ENCODE results near the gene HCLS1. TPM values are rescaled to one million over a fixed set of nuclear protein-coding genes. Genes with fewer than 3 reads are reported as not detected.

HCLS1 gene
- total RNA-seq, 3 donors from 2014 or later (not counting 1 experiment from before 2014, with no cell fraction given): 331 to 356 (median 336) TPM

GRCh38 chr3:121665488-121665887 is 4.8 kb upstream of the HCLS1 start:
- peaks cover 56% of the 10 kb centered on the region for H3K36me3 ChIP-seq (ENCODE audit: control insufficient read depth, insufficient read depth, low read length)
- peaks cover 10 to 13% of the 10 kb centered on the region in 2 donors for H3K4me1 Mint-ChIP-seq
- no peaks in the 10 kb centered on the region for H3K27me3 Mint-ChIP-seq (ENCODE audit: low read depth in 2 of 2)
- H3K9me3 ChIP-seq (ENCODE audit: control insufficient read depth, insufficient read depth, low read length): no peaks in the 10 kb centered on the region
- H3K27me3 ChIP-seq (ENCODE audit: control insufficient read depth, insufficient read depth, low read length): no peaks in the 10 kb centered on the region
- no peak for ATAC-seq
- DNase-seq: no peak
- no peak for TF ChIP-seq CTCF (IDR thresholded peaks at IDR 0.05)
- WGBS (ENCODE audit: insufficient coverage): 92% methylated on average over 1 of the region's 2 CpGs
- H3K4me3 ChIP-seq (ENCODE audit: low read length): no peak overlapping the region
- H3K9me3 Mint-ChIP-seq: no peaks in the 10 kb centered on the region
- H3K4me1 ChIP-seq (ENCODE audit: control insufficient read depth, insufficient read depth, low read length): peaks cover 8% of the 10 kb centered on the region
- peaks cover 22% of the 10 kb centered on the region for H3K36me3 Mint-ChIP-seq
- intact Hi-C loops (cut with micrococcal nuclease): no loop called here
- no peak overlapping the region for H3K4me3 Mint-ChIP-seq
- no peak overlapping the region for H3K27ac Mint-ChIP-seq
- no peak overlapping the region for H3K27ac ChIP-seq (ENCODE audit: low read length)

- Mint-ChIP-seq H3K9me3 (no peaks in the 10 kb centered on the region), H3K36me3 (peaks cover 22% of the 10 kb centered on the region), H3K27ac (no peak overlapping the region), H3K4me3 (no peak overlapping the region), H3K27me3 (ENCODE audit: low read depth in 2 of 2) (no peaks in the 10 kb centered on the region), H3K4me1 (peaks cover 31 to 35% of the 10 kb centered on the region in 2 donors)
- Histone ChIP-seq H3K36me3 (ENCODE audit: control insufficient read depth, insufficient read depth, low read length) (peaks cover 49% of the 10 kb centered on the region), H3K4me1 (ENCODE audit: control insufficient read depth, insufficient read depth, low read length) (peaks cover 30% of the 10 kb centered on the region), H3K27me3 (ENCODE audit: control insufficient read depth, insufficient read depth, low read length) (no peaks in the 10 kb centered on the region), H3K4me3 (ENCODE audit: low read length) (no peak overlapping the region), H3K9me3 (ENCODE audit: control insufficient read depth, insufficient read depth, low read length) (no peaks in the 10 kb centered on the region), H3K27ac (ENCODE audit: low read length) (no peak overlapping the region)
- no peak for TF ChIP-seq CTCF (IDR thresholded peaks at IDR 0.05)
- intact Hi-C loops (cut with micrococcal nuclease): no loop called here
- no peak for ATAC-seq
- WGBS (ENCODE audit: insufficient coverage): 100% methylated on average over 1 of the region's 2 CpGs
- no peak for DNase-seq
These were observed 2.6 kb upstream of the HCLS1 start for GRCh38 chr3:121663171-121663847.

GRCh38 chr3:121662742-121663141 is 2.0 kb upstream of the HCLS1 start:
- intact Hi-C loops (cut with micrococcal nuclease): no loop called here
- no peak for DNase-seq
- peaks cover 49% of the 10 kb centered on the region for H3K36me3 ChIP-seq (ENCODE audit: control insufficient read depth, insufficient read depth, low read length)
- H3K4me1 ChIP-seq (ENCODE audit: control insufficient read depth, insufficient read depth, low read length): peaks cover 36% of the 10 kb centered on the region
- no peak overlapping the region for H3K27ac ChIP-seq (ENCODE audit: low read length)
- no peaks in the 10 kb centered on the region for H3K9me3 Mint-ChIP-seq
- no peak overlapping the region for H3K4me3 Mint-ChIP-seq
- no peaks in the 10 kb centered on the region for H3K27me3 ChIP-seq (ENCODE audit: control insufficient read depth, insufficient read depth, low read length)
- no peak overlapping the region for H3K27ac Mint-ChIP-seq
- no peak for TF ChIP-seq CTCF (IDR thresholded peaks at IDR 0.05)
- no peak overlapping the region for H3K4me3 ChIP-seq (ENCODE audit: low read length)
- no peaks in the 10 kb centered on the region for H3K27me3 Mint-ChIP-seq (ENCODE audit: low read depth in 2 of 2)
- H3K4me1 Mint-ChIP-seq: peaks cover 37 to 41% of the 10 kb centered on the region in 2 donors
- peaks cover 22% of the 10 kb centered on the region for H3K36me3 Mint-ChIP-seq
- H3K9me3 ChIP-seq (ENCODE audit: control insufficient read depth, insufficient read depth, low read length): no peaks in the 10 kb centered on the region
- no peak for ATAC-seq

- Mint-ChIP-seq H3K36me3 (peaks cover 29% of the 10 kb centered on the region), H3K4me3 (peak overlapping the region; percentile 96), H3K4me1 (peaks cover 51 to 53% of the 10 kb centered on the region in 2 donors), H3K27me3 (ENCODE audit: low read depth in 2 of 2) (no peaks in the 10 kb centered on the region), H3K27ac (peak overlapping the region; percentile 97 to 99), H3K9me3 (no peaks in the 10 kb centered on the region)
- TF ChIP-seq CTCF (IDR thresholded peaks at IDR 0.05): no peak
- 84% methylated on average over 6 of the region's 6 CpGs for WGBS (ENCODE audit: insufficient coverage)
- H3K9me3 ChIP-seq (ENCODE audit: control insufficient read depth, insufficient read depth, low read length): no peaks in the 10 kb centered on the region
- H3K4me1 ChIP-seq (ENCODE audit: control insufficient read depth, insufficient read depth, low read length): peaks cover 40% of the 10 kb centered on the region
- peaks cover 47% of the 10 kb centered on the region for H3K36me3 ChIP-seq (ENCODE audit: control insufficient read depth, insufficient read depth, low read length)
- DNase-seq (peak in 1 of 2 donors; percentile 28), ATAC-seq (no peak)
- no peaks in the 10 kb centered on the region for H3K27me3 ChIP-seq (ENCODE audit: control insufficient read depth, insufficient read depth, low read length)
- H3K27ac ChIP-seq (ENCODE audit: low read length): peak overlapping the region; percentile 94
- no peak overlapping the region for H3K4me3 ChIP-seq (ENCODE audit: low read length)
- intact Hi-C loops (cut with micrococcal nuclease): no loop called here
These were observed 673 bp upstream of the HCLS1 start for GRCh38 chr3:121661376-121661775.
